Cardiac fibroblast (primary cell): ENCODE measurements around the gene MAGI1.

Source experiments
- DNase-seq, 2 donors: peaks; one replicate each; pipeline versions ENCODE4 v3.0.0 to v3.0.0-alpha.2; 2010; ENCODE audit warnings: low read depth in 2 of 2
- H3K4me3 ChIP-seq, 2 donors: replicated peaks in 1 of 2; 1 replicate in 1 of 2; 2 replicates in 1 of 2; pipeline ENCODE4 v1.5.1; 2011; ENCODE audit warnings: low read depth in 2 of 2, low read length in 2 of 2, mild to moderate bottlenecking in 2 of 2, moderate library complexity in 1 of 2
- CTCF ChIP-seq: IDR thresholded peaks from one replicate; pipeline ENCODE4 v1.5.1; 2011; ENCODE audit warnings: low read depth, mild to moderate bottlenecking, low read length, inconsistent platforms

Gene MAGI1

DNA sequence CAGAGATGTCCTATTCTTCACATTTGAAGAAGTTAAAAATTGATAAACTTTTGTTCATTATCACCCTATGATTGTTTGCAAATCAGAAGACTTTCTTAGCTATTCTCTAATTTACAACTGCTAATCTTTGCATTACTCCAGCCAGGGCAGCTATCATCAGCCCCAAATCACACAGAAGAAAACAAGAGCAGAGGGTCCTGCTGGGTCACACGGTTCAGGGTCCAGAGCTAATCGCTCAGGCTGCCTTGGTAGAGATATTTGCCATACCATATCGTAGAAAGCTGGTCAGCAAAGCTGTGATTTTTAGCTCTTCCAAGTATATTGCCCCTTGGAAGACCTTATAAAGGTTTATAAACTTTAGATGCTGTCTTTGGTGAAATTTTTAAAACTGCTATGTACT lies 181.4 kb downstream of the MAGI1 start:
- TF ChIP-seq CTCF: no peak
- no peak overlapping the region for H3K4me3 ChIP-seq
- DNase-seq: no peak

DNA sequence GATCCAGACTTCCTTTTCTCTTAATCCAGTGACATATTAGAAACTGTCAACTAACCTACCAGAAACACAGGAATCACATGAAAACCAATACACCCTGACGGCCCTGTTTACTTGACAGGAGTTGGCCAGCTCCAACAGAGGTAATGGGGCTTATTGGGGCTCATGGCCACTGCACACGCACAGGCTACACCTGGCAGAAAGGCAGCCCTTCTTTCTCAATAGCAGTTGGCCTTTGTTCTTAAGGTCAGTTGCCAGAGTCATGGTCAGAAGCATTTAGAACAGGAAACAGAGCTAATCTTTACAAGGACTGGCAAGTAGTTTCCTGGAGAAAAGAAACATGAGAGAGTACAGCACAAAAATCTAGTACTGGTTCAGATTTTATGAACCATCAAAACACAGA lies 181.8 kb downstream of the MAGI1 start:
- no peak overlapping the region for H3K4me3 ChIP-seq
- TF ChIP-seq CTCF: no peak
- peak in 1 of 2 donors; percentile 41 for DNase-seq

- DNase-seq: peak; percentile 43 to 60
- TF ChIP-seq CTCF: no peak
- no peak overlapping the region for H3K4me3 ChIP-seq
Observed at GRCh38 chr3:65855370-65856100, 183.2 kb downstream of the MAGI1 start.

DNA sequence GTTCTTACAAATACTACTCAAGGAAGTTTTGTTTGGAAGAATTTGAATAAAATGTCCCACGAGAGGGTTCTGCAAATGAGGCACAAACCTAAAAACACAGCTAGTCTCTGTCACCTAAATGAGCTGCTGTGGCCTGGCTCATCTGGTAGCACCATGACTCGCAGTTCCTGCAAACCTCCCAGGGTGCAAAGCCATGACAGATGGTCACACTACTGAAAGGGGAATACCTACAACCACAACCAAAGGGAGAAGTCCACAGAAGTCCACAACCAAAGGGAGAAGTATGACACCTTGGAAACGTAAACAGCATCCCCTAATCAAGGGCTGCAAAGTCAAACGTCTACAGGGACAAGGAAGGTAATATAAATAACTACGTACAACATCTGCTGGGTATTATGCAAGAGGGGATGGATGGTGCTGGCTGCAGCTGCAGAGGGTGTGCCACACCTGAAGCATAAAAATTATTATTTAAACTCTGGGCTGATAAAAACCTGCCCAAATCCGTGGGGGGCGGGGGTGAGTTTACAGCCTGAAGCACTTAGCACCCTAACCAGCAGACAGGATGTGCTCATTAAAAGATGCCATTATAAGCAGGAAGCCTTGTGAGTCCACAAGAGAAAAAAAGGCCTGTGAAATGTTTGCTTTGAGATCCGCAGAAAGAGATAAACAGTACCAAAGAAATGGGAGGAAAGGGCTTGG lies 184.0 kb downstream of the MAGI1 start:
- TF ChIP-seq CTCF: no peak
- no peak overlapping the region for H3K4me3 ChIP-seq
- DNase-seq: no peak

DNA sequence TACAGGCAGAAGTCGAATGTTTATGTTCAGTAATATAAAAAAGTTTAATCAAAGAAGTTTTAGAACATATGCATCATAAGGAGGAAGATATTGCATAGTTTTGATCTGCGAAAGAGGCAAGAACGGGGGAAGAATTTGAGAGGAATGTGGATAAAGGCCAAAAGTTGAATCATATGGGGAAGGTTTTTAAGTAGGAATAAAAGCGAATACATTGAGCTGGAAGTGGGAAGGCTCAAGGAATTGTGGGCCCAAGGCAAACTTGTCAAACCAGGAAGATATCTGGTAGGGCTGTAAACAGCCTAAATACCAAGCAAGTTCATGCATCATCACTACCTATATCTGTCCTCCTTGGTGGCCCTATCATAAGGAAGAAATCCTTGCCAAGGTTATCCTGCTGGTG lies 186.9 kb downstream of the MAGI1 start:
- peak; percentile 82 to 83 for DNase-seq
- H3K4me3 ChIP-seq: no peak overlapping the region
- no peak for TF ChIP-seq CTCF

GRCh38 chr3:65850261-65850660 lies 188.5 kb downstream of the MAGI1 start:
- TF ChIP-seq CTCF: no peak
- DNase-seq: no peak
- H3K4me3 ChIP-seq: no peak overlapping the region
